HEK293 (cell line): Measurements from ENCODE around the gene LCA5L.

Experiments
- CTCF ChIA-PET: fragments of 350-600 bp; formaldehyde crosslinking; extraction: SDS; loops from one replicate; lab custom pipeline; 2021; ENCODE audit warnings: antibody characterized with exemption; lab: Yijun Ruan, JAX
- POLR2A ChIA-PET: fragments of 300-600 bp; formaldehyde crosslinking; extraction: SDS; loops from one replicate; lab custom pipeline; 2020; ENCODE audit warnings: antibody characterized with exemption, inconsistent platforms; lab: Yijun Ruan, JAX
- H3K27ac ChIP-seq: fragments of 200-500 bp; sonication (Bioruptor generic); 2 replicates; pipeline ENCODE4 v1.5.1; 2014; ENCODE audit warnings: low read depth, low read length, control low read depth, inconsistent platforms; ENCODE audit errors: extremely low read depth
- H3K36me3 ChIP-seq, 2 experiments: fragments of 200-500 bp in 1 of 2; sonication (Bioruptor generic) in 1 of 2; 1 replicate in 1 of 2; 2 replicates in 1 of 2; pipeline ENCODE4 v1.5.1; 2014 to 2017; ENCODE audit warnings: inconsistent platforms in 2 of 2, low read length in 2 of 2; ENCODE audit not compliant: control insufficient read depth in 2 of 2, insufficient read depth in 1 of 2
- H3K4me1 ChIP-seq: fragments of 200-500 bp; sonication (Bioruptor generic); 2 replicates; pipeline ENCODE4 v1.5.1; 2014; ENCODE audit warnings: mild to moderate bottlenecking, low read length, inconsistent platforms; ENCODE audit not compliant: control insufficient read depth, insufficient read depth
- H3K4me3 ChIP-seq: 2 replicates; pipeline ENCODE4 v1.5.1; 2011; ENCODE audit warnings: low read depth, mild to moderate bottlenecking, control low read depth, low read length, moderate library complexity
- H3K9me3 ChIP-seq: fragments of 200-500 bp; sonication (Bioruptor generic); 2 replicates; pipeline ENCODE4 v1.5.1; 2014; ENCODE audit warnings: low read depth, low read length, inconsistent platforms; ENCODE audit not compliant: control insufficient read depth, insufficient read depth
- KLF10 ChIP-seq: fragments of 450-650 bp; IDR thresholded peaks from 2 replicates; pipeline ENCODE4 v1.5.1; 2018; ENCODE audit warnings: missing biosample characterization, mild to moderate bottlenecking, missing genetic modification characterization
- PRDM1 ChIP-seq: fragments of 450-650 bp; formaldehyde crosslinking; IDR thresholded peaks from 2 replicates; pipeline ENCODE4; 2016; ENCODE audit warnings: missing biosample characterization, missing genetic modification characterization
- ZBTB21 ChIP-seq: fragments of 450-650 bp; formaldehyde crosslinking; IDR thresholded peaks from 2 replicates; pipeline ENCODE4 v1.5.1; 2017; ENCODE audit warnings: missing biosample characterization, missing genetic modification characterization
- ZEB2 ChIP-seq: fragments of 450-650 bp; formaldehyde crosslinking; IDR thresholded peaks from 2 replicates; pipeline ENCODE4 v1.5.1; 2016; ENCODE audit warnings: missing biosample characterization, missing genetic modification characterization
- ZFHX2 ChIP-seq: fragments of 450-650 bp; formaldehyde crosslinking; conservative IDR thresholded peaks from 2 replicates; pipeline ENCODE4 v1.5.1; 2016; ENCODE audit warnings: missing biosample characterization, missing genetic modification characterization
- ZIC2 ChIP-seq: fragments of 450-650 bp; formaldehyde crosslinking; IDR thresholded peaks from 2 replicates; pipeline ENCODE4 v1.5.1; 2016; ENCODE audit warnings: missing biosample characterization, missing genetic modification characterization
- ZNF133 ChIP-seq: fragments of 450-650 bp; formaldehyde crosslinking; IDR thresholded peaks from 2 replicates; pipeline ENCODE4 v1.5.1; 2016; ENCODE audit warnings: missing biosample characterization, missing genetic modification characterization
- ZNF184 ChIP-seq: fragments of 450-650 bp; IDR thresholded peaks from 2 replicates; pipeline ENCODE4 v1.5.1; 2018; ENCODE audit warnings: missing biosample characterization, mild to moderate bottlenecking, missing genetic modification characterization
- ZNF335 ChIP-seq: fragments of 450-650 bp; formaldehyde crosslinking; conservative IDR thresholded peaks from 2 replicates; pipeline ENCODE4 v1.5.1; 2016; ENCODE audit warnings: missing biosample characterization, missing genetic modification characterization
- ZNF354C ChIP-seq: fragments of 450-650 bp; formaldehyde crosslinking; IDR thresholded peaks from 2 replicates; pipeline ENCODE4 v1.5.1; 2016; ENCODE audit warnings: missing biosample characterization, missing genetic modification characterization, low read depth, borderline replicate concordance
- ZNF510 ChIP-seq: fragments of 450-650 bp; formaldehyde crosslinking; IDR thresholded peaks from 2 replicates; pipeline ENCODE4 v1.5.1; 2018; ENCODE audit warnings: mild to moderate bottlenecking, missing genetic modification characterization, missing biosample characterization; ENCODE audit not compliant: insufficient replicate concordance
- ZNF548 ChIP-seq: fragments of 450-650 bp; formaldehyde crosslinking; IDR thresholded peaks from 2 replicates; pipeline ENCODE4 v1.5.1; 2016; ENCODE audit warnings: missing biosample characterization, missing genetic modification characterization
- ZNF561 ChIP-seq: fragments of 450-650 bp; IDR thresholded peaks from 2 replicates; pipeline ENCODE4 v1.5.1; 2018; ENCODE audit warnings: missing biosample characterization, missing genetic modification characterization, borderline replicate concordance
- ZNF600 ChIP-seq: fragments of 450-650 bp; formaldehyde crosslinking; IDR thresholded peaks from 2 replicates; pipeline ENCODE4 v1.5.1; 2016; ENCODE audit warnings: missing biosample characterization, missing genetic modification characterization
- ZXDB ChIP-seq: fragments of 450-650 bp; formaldehyde crosslinking; IDR thresholded peaks from 2 replicates; pipeline ENCODE4 v1.5.1; 2016; ENCODE audit warnings: missing biosample characterization, missing genetic modification characterization
- TF ChIP-seq, protein P1 (sequence below): fragments of 450-650 bp; formaldehyde crosslinking; IDR thresholded peaks from 2 replicates; pipeline ENCODE4 v1.5.1; 2016; ENCODE audit warnings: missing biosample characterization, missing genetic modification characterization
- TF ChIP-seq, protein P2 (sequence below): fragments of 450-650 bp; formaldehyde crosslinking; optimal IDR thresholded peaks from 2 replicates; pipeline ENCODE3; 2016; ENCODE audit warnings: missing biosample characterization, mild to moderate bottlenecking, missing genetic modification characterization
- TF ChIP-seq, protein P3 (sequence below): fragments of 450-650 bp; formaldehyde crosslinking; IDR thresholded peaks from 2 replicates; pipeline ENCODE4 v1.5.1; 2017; ENCODE audit warnings: missing biosample characterization, mild to moderate bottlenecking, missing genetic modification characterization, moderate library complexity
- TF ChIP-seq, protein P4 (sequence below): fragments of 450-650 bp; formaldehyde crosslinking; IDR thresholded peaks from 2 replicates; pipeline ENCODE4 v1.5.1; 2016; ENCODE audit warnings: missing biosample characterization, missing genetic modification characterization
- TF ChIP-seq, protein P5 (sequence below): fragments of 450-650 bp; formaldehyde crosslinking; IDR thresholded peaks from 2 replicates; pipeline ENCODE4 v1.5.1; 2017; ENCODE audit warnings: missing biosample characterization, missing genetic modification characterization
- TF ChIP-seq, protein P6 (sequence below): fragments of 450-650 bp; formaldehyde crosslinking; IDR thresholded peaks from 2 replicates; pipeline ENCODE4 v1.5.1; 2016; ENCODE audit warnings: missing biosample characterization, missing genetic modification characterization
- TF ChIP-seq, protein P7 (sequence below): fragments of 450-650 bp; formaldehyde crosslinking; IDR thresholded peaks from 2 replicates; pipeline ENCODE4 v1.5.1; 2016; ENCODE audit warnings: missing biosample characterization, missing genetic modification characterization, borderline replicate concordance

LCA5L gene

DNA sequence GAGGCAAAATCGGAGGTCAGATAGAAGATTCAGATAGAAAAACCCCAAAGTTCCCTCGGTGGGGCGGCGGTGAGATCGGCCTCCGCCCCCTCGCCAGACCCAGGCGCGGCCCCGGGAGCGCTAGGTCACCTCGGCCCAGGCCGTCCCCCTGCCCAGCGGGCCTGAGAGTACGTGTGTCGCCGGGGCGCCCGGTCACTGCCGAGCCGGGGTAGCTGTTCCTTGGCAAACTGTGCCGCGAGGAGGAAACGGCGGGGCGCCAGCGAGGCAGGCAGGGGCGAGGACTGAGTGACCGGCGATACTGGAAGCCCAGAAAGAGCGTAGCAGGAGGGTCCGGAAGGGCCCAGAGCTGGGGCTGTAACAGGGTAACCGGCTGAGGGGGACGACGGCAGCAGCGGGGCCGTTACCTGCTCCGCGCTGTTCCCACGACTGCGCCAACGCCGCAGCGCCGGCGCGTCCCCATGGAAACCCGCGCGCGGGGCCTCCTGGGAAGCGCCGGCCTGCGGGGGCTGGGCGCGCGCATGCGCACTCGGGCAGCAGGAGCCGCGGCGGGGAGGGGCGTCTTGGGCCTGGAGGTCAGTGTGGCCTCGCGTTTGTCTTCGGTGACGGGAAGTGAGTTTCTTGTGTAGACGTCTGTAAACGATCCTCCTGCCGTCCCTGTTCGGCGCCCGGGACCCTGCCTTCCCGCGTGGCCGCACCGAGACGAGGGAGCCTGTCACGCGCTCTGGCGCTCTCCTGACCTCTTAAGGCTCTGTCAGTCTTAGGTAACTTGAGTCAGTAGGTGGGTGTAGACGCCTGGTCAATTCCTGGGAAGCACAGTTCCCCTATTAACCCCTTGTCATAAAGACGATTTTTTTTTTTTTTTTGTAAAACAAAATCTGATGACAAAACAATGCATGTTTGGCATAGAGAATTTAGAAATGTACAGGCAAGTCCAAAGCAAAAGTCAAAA lies at the start of gene LCA5L:
TSS of gene LCA5L (minus strand) at position 458 of the 949 bp plus-strand sequence. CDS start 17,285 bp downstream, outside the sequence.
- Histone ChIP-seq H3K27ac (peak within 1 kb of the TSS; percentile 76), H3K36me3 (no peaks in the 10 kb centered on the region), H3K4me1 (peaks cover 6% of the 10 kb centered on the region), H3K9me3 (no peaks in the 10 kb centered on the region), H3K4me3 (peak within 1 kb of the TSS; percentile 84)
- ChIA-PET POLR2A (interaction anchor here (0.6 to 0.7 kb wide), 3 partner anchors 58 to 452 kb away, joined by 3 to 11 read pairs (median 3); no protein-coding TSS in a partner anchor), CTCF (interaction anchor here (0.5 to 1.5 kb wide), 5 partner anchors 34 to 940 kb away, joined by 3 to 7 read pairs (median 4); no protein-coding TSS in a partner anchor)
- TF ChIP-seq ZNF335 (tag by site-specific recombination): peak; percentile 70
- TF ChIP-seq ZNF600 (tag by site-specific recombination): peak; percentile 98
- no peak for TF ChIP-seq ZNF354C
- TF ChIP-seq, protein P1, sequence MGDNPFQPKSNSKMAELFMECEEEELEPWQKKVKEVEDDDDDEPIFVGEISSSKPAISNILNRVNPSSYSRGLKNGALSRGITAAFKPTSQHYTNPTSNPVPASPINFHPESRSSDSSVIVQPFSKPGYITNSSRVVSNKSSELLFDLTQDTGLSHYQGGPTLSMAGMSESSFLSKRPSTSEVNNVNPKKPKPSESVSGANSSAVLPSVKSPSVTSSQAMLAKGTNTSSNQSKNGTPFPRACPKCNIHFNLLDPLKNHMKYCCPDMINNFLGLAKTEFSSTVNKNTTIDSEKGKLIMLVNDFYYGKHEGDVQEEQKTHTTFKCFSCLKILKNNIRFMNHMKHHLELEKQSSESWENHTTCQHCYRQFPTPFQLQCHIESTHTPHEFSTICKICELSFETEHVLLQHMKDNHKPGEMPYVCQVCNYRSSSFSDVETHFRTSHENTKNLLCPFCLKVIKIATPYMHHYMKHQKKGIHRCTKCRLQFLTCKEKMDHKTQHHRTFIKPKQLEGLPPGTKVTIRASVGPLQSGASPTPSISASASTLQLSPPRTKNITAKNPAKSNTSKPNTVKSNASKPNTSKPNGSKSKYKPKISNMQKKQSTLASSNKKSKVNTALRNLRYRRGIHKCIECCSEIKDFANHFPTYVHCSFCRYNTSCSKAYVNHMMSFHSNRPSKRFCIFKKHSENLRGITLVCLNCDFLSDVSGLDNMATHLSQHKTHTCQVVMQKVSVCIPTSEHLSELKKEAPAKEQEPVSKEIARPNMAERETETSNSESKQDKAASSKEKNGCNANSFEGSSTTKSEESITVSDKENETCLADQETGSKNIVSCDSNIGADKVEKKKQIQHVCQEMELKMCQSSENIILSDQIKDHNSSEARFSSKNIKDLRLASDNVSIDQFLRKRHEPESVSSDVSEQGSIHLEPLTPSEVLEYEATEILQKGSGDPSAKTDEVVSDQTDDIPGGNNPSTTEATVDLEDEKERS: no peak
- TF ChIP-seq PRDM1 (tag by site-specific recombination): no peak
- peak; percentile 49 for TF ChIP-seq ZEB2 (tag by site-specific recombination)
- TF ChIP-seq, protein P2, sequence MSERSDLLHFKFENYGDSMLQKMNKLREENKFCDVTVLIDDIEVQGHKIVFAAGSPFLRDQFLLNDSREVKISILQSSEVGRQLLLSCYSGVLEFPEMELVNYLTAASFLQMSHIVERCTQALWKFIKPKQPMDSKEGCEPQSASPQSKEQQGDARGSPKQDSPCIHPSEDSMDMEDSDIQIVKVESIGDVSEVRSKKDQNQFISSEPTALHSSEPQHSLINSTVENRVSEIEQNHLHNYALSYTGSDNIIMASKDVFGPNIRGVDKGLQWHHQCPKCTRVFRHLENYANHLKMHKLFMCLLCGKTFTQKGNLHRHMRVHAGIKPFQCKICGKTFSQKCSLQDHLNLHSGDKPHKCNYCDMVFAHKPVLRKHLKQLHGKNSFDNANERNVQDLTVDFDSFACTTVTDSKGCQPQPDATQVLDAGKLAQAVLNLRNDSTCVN (tag by site-specific recombination): peak; percentile 95
- TF ChIP-seq, protein P3, sequence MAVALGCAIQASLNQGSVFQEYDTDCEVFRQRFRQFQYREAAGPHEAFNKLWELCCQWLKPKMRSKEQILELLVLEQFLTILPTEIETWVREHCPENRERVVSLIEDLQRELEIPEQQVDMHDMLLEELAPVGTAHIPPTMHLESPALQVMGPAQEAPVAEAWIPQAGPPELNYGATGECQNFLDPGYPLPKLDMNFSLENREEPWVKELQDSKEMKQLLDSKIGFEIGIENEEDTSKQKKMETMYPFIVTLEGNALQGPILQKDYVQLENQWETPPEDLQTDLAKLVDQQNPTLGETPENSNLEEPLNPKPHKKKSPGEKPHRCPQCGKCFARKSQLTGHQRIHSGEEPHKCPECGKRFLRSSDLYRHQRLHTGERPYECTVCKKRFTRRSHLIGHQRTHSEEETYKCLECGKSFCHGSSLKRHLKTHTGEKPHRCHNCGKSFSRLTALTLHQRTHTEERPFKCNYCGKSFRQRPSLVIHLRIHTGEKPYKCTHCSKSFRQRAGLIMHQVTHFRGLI: no peak
- TF ChIP-seq, protein P4, sequence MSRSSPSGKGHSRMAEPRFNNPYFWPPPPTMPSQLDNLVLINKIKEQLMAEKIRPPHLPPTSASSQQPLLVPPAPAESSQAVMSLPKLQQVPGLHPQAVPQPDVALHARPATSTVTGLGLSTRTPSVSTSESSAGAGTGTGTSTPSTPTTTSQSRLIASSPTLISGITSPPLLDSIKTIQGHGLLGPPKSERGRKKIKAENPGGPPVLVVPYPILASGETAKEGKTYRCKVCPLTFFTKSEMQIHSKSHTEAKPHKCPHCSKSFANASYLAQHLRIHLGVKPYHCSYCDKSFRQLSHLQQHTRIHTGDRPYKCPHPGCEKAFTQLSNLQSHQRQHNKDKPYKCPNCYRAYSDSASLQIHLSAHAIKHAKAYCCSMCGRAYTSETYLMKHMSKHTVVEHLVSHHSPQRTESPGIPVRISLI (tag by site-specific recombination): peak; percentile 80
- TF ChIP-seq ZNF548 (tag by site-specific recombination): no peak
- TF ChIP-seq, protein P5, sequence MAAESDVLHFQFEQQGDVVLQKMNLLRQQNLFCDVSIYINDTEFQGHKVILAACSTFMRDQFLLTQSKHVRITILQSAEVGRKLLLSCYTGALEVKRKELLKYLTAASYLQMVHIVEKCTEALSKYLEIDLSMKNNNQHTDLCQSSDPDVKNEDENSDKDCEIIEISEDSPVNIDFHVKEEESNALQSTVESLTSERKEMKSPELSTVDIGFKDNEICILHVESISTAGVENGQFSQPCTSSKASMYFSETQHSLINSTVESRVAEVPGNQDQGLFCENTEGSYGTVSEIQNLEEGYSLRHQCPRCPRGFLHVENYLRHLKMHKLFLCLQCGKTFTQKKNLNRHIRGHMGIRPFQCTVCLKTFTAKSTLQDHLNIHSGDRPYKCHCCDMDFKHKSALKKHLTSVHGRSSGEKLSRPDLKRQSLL: 0 out of 2 replicates have a peak, but pooled peaks have one; percentile 15
- TF ChIP-seq ZNF510: no peak
- peak; percentile 53; the same call in 1 of the 2 replicates for TF ChIP-seq ZNF184 (tag by site-specific recombination)
- TF ChIP-seq, protein P6, sequence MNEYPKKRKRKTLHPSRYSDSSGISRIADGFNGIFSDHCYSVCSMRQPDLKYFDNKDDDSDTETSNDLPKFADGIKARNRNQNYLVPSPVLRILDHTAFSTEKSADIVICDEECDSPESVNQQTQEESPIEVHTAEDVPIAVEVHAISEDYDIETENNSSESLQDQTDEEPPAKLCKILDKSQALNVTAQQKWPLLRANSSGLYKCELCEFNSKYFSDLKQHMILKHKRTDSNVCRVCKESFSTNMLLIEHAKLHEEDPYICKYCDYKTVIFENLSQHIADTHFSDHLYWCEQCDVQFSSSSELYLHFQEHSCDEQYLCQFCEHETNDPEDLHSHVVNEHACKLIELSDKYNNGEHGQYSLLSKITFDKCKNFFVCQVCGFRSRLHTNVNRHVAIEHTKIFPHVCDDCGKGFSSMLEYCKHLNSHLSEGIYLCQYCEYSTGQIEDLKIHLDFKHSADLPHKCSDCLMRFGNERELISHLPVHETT (tag by site-specific recombination): 0 out of 2 replicates have a peak, but pooled peaks have one; percentile 59
- peak; percentile 61 for TF ChIP-seq ZFHX2 (tag by site-specific recombination)
- TF ChIP-seq ZIC2 (tag by site-specific recombination): peak; percentile 66
- peak; percentile 67 for TF ChIP-seq KLF10 (tag by site-specific recombination)
- TF ChIP-seq ZNF561 (tag by site-specific recombination): no peak
- TF ChIP-seq ZNF133 (tag by site-specific recombination): no peak
- TF ChIP-seq, protein P7, sequence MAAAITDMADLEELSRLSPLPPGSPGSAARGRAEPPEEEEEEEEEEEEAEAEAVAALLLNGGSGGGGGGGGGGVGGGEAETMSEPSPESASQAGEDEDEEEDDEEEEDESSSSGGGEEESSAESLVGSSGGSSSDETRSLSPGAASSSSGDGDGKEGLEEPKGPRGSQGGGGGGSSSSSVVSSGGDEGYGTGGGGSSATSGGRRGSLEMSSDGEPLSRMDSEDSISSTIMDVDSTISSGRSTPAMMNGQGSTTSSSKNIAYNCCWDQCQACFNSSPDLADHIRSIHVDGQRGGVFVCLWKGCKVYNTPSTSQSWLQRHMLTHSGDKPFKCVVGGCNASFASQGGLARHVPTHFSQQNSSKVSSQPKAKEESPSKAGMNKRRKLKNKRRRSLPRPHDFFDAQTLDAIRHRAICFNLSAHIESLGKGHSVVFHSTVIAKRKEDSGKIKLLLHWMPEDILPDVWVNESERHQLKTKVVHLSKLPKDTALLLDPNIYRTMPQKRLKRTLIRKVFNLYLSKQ (tag by site-specific recombination): no peak
- TF ChIP-seq ZXDB: peak; percentile 78
- TF ChIP-seq ZBTB21: peak; percentile 50
